ENCODE measurements around the gene OLFM1. TPM values are rescaled to one million over a fixed set of nuclear protein-coding genes. Genes with fewer than 3 reads are reported as not detected.

OLFM1 gene
- total RNA-seq, 1 experiment from 2014 or later: 3.5 TPM

- no peak for TF ChIP-seq YY1 (IDR thresholded peaks at IDR 0.05; ENCODE audit: extremely low read depth, insufficient replicate concordance, low read depth, low read length)
- no peak for TF ChIP-seq ZFX (IDR thresholded peaks at IDR 0.05)
- TF ChIP-seq RAD21 (IDR thresholded peaks at IDR 0.05; ENCODE audit: low read depth): no peak
Observed at GRCh38 chr9:135045928-135046738, 41.3 kb upstream of the OLFM1 start (continued).

- Histone ChIP-seq H3K4me1 (ENCODE audit: control insufficient read depth in 1 of 2, insufficient read depth in 2 of 2, low read length in 2 of 2) (no peaks in the 10 kb centered on the region), H3K79me2 (ENCODE audit: insufficient read depth, low read length) (no peaks in the 10 kb centered on the region), H3K4me2 (ENCODE audit: low read length) (no peak overlapping the region), H3K4me3 (replicated peaks in 1 of 2; ENCODE audit: low read depth in 1 of 2, low read length in 2 of 2) (no peak overlapping the region), H3K9ac (ENCODE audit: low read length) (no peak overlapping the region), H4K20me1 (ENCODE audit: insufficient read depth) (no peaks in the 10 kb centered on the region), H3K9me3 (ENCODE audit: control insufficient read depth in 1 of 2, insufficient read depth in 1 of 2, low read depth in 1 of 2, low read length in 2 of 2) (no peaks in the 10 kb centered on the region), H3K27ac (ENCODE audit: low read depth, low read length) (no peak overlapping the region), H2AFZ (ENCODE audit: low read depth, low read length, poor library complexity, severe bottlenecking) (no peak overlapping the region), H3K9me2 (ENCODE audit: insufficient read depth) (no peaks in the 10 kb centered on the region), H3K36me3 (ENCODE audit: control insufficient read depth in 1 of 2, insufficient read depth in 2 of 2, low read length in 2 of 2) (no peaks in the 10 kb centered on the region), H3K27me3 (ENCODE audit: insufficient read depth, low read length) (peaks cover 29% of the 10 kb centered on the region)
- ATAC-seq: no peak
- no peak for DNase-seq (ENCODE audit: low read depth, low spot score)
- RAD21 ChIA-PET (ENCODE audit: low non-redundant PET in 1 of 2, low total read pairs in 2 of 2, uncharacterized antibody in 2 of 2, unreplicated experiment in 2 of 2): no interaction called here
- POLR2A ChIA-PET: no interaction called here
- intact Hi-C loops (cut with micrococcal nuclease): no loop called here
- BruUV-seq (replicated peaks): no TSS peak
- CTCF ChIA-PET: no interaction called here
- no peak for TF ChIP-seq RAD21 (IDR thresholded peaks at IDR 0.05; ENCODE audit: low read depth)
- no peak for TF ChIP-seq ZFX (IDR thresholded peaks at IDR 0.05)
- TF ChIP-seq SIN3A (IDR thresholded peaks at IDR 0.05; ENCODE audit: low read depth): no peak
- TF ChIP-seq YY1 (IDR thresholded peaks at IDR 0.05; ENCODE audit: extremely low read depth, insufficient replicate concordance, low read depth, low read length): no peak
- TF ChIP-seq MAX (IDR thresholded peaks at IDR 0.05): no peak
- no peak for TF ChIP-seq EZH2phosphoT487 (IDR thresholded peaks at IDR 0.05; ENCODE audit: borderline replicate concordance)
- TF ChIP-seq POLR2A (IDR thresholded peaks at IDR 0.05; ENCODE audit: borderline replicate concordance, extremely low read depth, insufficient read depth, insufficient read length): no peak
- no peak for TF ChIP-seq EGR1 (IDR thresholded peaks at IDR 0.05; ENCODE audit: low read depth)
- TF ChIP-seq EZH2 (IDR thresholded peaks at IDR 0.05): no peak
- no peak for TF ChIP-seq SRF (IDR thresholded peaks at IDR 0.05; ENCODE audit: low read depth)
- TF ChIP-seq SP1 (IDR thresholded peaks at IDR 0.05; ENCODE audit: low read depth): no peak
Observed at GRCh38 chr9:135046739-135047350, 40.6 kb upstream of the OLFM1 start.
